SW480 (cell line): ENCODE measurements around the gene GBX2.

Experiments
- DNase-seq: peaks from one replicate; pipeline ENCODE4 v3.0.0-alpha.2; 2016; ENCODE audit warnings: low spot score

Gene GBX2

GRCh38 chr2:236167297-236168109 is 683 bp downstream of the GBX2 start:
- peak; percentile 44 for DNase-seq

GRCh38 chr2:236166796-236167296 is 1.3 kb downstream of the GBX2 start:
- DNase-seq: peak; percentile 11

- DNase-seq: no peak
Observed at GRCh38 chr2:236165842-236166795, 2.1 kb downstream of the GBX2 start.

- DNase-seq: no peak
Observed at GRCh38 chr2:236164925-236165841, 3.0 kb downstream of the GBX2 start.

GRCh38 chr2:236164201-236164924 is 3.8 kb downstream of the GBX2 start:
- no peak for DNase-seq

- no peak for DNase-seq
Observed at GRCh38 chr2:236163471-236164200, 4.5 kb downstream of the GBX2 start.

GRCh38 chr2:236162882-236163470 is 5.2 kb downstream of the GBX2 start:
- no peak for DNase-seq

GRCh38 chr2:236162031-236162845 is 5.9 kb downstream of the GBX2 start:
- DNase-seq: no peak

- no peak for DNase-seq
Observed at GRCh38 chr2:236161531-236161930, 6.7 kb downstream of the GBX2 start.

GRCh38 chr2:236161082-236161462 is 7.1 kb downstream of the GBX2 start:
- DNase-seq: no peak

GRCh38 chr2:236160366-236161081 is 7.7 kb downstream of the GBX2 start:
- DNase-seq: no peak

GRCh38 chr2:236159778-236160170 is 8.4 kb downstream of the GBX2 start:
- DNase-seq: no peak

GRCh38 chr2:236158969-236159777 is 9.0 kb downstream of the GBX2 start:
- DNase-seq: no peak

- DNase-seq: no peak
Observed at GRCh38 chr2:236157815-236158498, 10.2 kb downstream of the GBX2 start.

GRCh38 chr2:236157366-236157765 is 10.8 kb downstream of the GBX2 start:
- DNase-seq: no peak

GRCh38 chr2:236156860-236157194 is 11.4 kb downstream of the GBX2 start:
- DNase-seq: no peak
